ENCODE measurements around the gene CPXM2. TPM values are rescaled to one million over a fixed set of nuclear protein-coding genes. Genes with fewer than 3 reads are reported as not detected.

CPXM2 gene
- polyA plus RNA-seq, 3 donors, result not detected

- no peak overlapping the region for H2AFZ ChIP-seq (ENCODE audit: insufficient read depth, low read depth, low read length, poor library complexity, severe bottlenecking)
- WGBS (ENCODE audit: insufficient coverage), result 24% methylated on average over 5 of the region's 8 CpGs
- no peak overlapping the region for H3K4me3 ChIP-seq (replicated peaks in 1 of 3; ENCODE audit: low read depth in 2 of 3, low read length in 3 of 3)
- intact Hi-C loops (cut with micrococcal nuclease), result no loop called here
- no peak overlapping the region for H3K27ac Mint-ChIP-seq
- no peak for DNase-seq
- H3K27me3 ChIP-seq (ENCODE audit: control insufficient read depth in 2 of 2, insufficient read depth in 2 of 2, low read length in 2 of 2), result peaks cover 14 to 19% of the 10 kb centered on the region in 2 donors
- TF ChIP-seq CTCF (IDR thresholded peaks at IDR 0.05), result no peak
- no peaks in the 10 kb centered on the region for H3K36me3 Mint-ChIP-seq
- no peak overlapping the region for H3K9ac ChIP-seq (ENCODE audit: insufficient read depth, low read length, poor library complexity, severe bottlenecking)
- H3K4me1 ChIP-seq (ENCODE audit: control insufficient read depth in 1 of 2, insufficient read depth in 2 of 2, low read length in 2 of 2), result no peaks in the 10 kb centered on the region
- H3K27me3 Mint-ChIP-seq (ENCODE audit: low read depth in 3 of 3), result peaks cover 22 to 45% (median 34%) of the 10 kb centered on the region in 3 donors
- no peak overlapping the region for H3K4me2 ChIP-seq (replicated peaks; ENCODE audit: extremely low read depth, low read length, poor library complexity, severe bottlenecking)
- H3K79me2 ChIP-seq (ENCODE audit: insufficient read depth, low read length), result no peaks in the 10 kb centered on the region
- H3K4me3 Mint-ChIP-seq, result no peak overlapping the region
- no peaks in the 10 kb centered on the region for H3K9me3 ChIP-seq (replicated peaks in 1 of 2; ENCODE audit: control insufficient read depth in 1 of 2, insufficient read depth in 1 of 2, low read length in 2 of 2)
- peaks cover 0 to 2% (median 0%) of the 10 kb centered on the region in 7 donors for H3K9me3 Mint-ChIP-seq
- no peaks in the 10 kb centered on the region for H3K4me1 Mint-ChIP-seq
- no peaks in the 10 kb centered on the region for H3K36me3 ChIP-seq (replicated peaks in 1 of 2; ENCODE audit: control insufficient read depth in 1 of 2, insufficient read depth in 2 of 2, low read length in 2 of 2)
- no peaks in the 10 kb centered on the region for H4K20me1 ChIP-seq (ENCODE audit: insufficient read depth, low read length)
- H3K27ac ChIP-seq (ENCODE audit: low read depth in 1 of 2, low read length in 2 of 2), result no peak overlapping the region
Observed at GRCh38 chr10:123781956-123782500, 109.6 kb downstream of the CPXM2 start.

- Histone ChIP-seq H3K27me3 (ENCODE audit: control insufficient read depth in 2 of 2, insufficient read depth in 2 of 2, low read length in 2 of 2) (peaks cover 14 to 24% of the 10 kb centered on the region in 2 donors), H3K9ac (ENCODE audit: insufficient read depth, low read length, poor library complexity, severe bottlenecking) (no peak overlapping the region), H2AFZ (ENCODE audit: insufficient read depth, low read depth, low read length, poor library complexity, severe bottlenecking) (no peak overlapping the region), H3K79me2 (ENCODE audit: insufficient read depth, low read length) (no peaks in the 10 kb centered on the region), H3K4me1 (ENCODE audit: control insufficient read depth in 1 of 2, insufficient read depth in 2 of 2, low read length in 2 of 2) (no peaks in the 10 kb centered on the region), H4K20me1 (ENCODE audit: insufficient read depth, low read length) (no peaks in the 10 kb centered on the region), H3K4me2 (replicated peaks; ENCODE audit: extremely low read depth, low read length, poor library complexity, severe bottlenecking) (no peak overlapping the region), H3K36me3 (replicated peaks in 1 of 2; ENCODE audit: control insufficient read depth in 1 of 2, insufficient read depth in 2 of 2, low read length in 2 of 2) (no peaks in the 10 kb centered on the region), H3K27ac (ENCODE audit: low read depth in 1 of 2, low read length in 2 of 2) (no peak overlapping the region), H3K9me3 (replicated peaks in 1 of 2; ENCODE audit: control insufficient read depth in 1 of 2, insufficient read depth in 1 of 2, low read length in 2 of 2) (no peaks in the 10 kb centered on the region), H3K4me3 (replicated peaks in 1 of 3; ENCODE audit: low read depth in 2 of 3, low read length in 3 of 3) (no peak overlapping the region)
- Mint-ChIP-seq H3K4me3 (no peak overlapping the region), H3K27ac (no peak overlapping the region), H3K36me3 (no peaks in the 10 kb centered on the region), H3K27me3 (ENCODE audit: low read depth in 3 of 3) (peaks cover 19 to 51% (median 34%) of the 10 kb centered on the region in 3 donors), H3K9me3 (peaks cover 0 to 2% (median 0%) of the 10 kb centered on the region in 7 donors), H3K4me1 (no peaks in the 10 kb centered on the region)
- WGBS (ENCODE audit: insufficient coverage), result 87% methylated on average over 7 of the region's 9 CpGs
- TF ChIP-seq CTCF (IDR thresholded peaks at IDR 0.05), result no peak
- intact Hi-C loops (cut with micrococcal nuclease), result no loop called here
- DNase-seq, result no peak
Observed at GRCh38 chr10:123781324-123781900, 110.2 kb downstream of the CPXM2 start.
